HepG2 (cell line): ENCODE measurements around the gene TNFSF13. TPM values are rescaled to one million over a fixed set of nuclear protein-coding genes. Genes with fewer than 3 reads are reported as not detected.
A peak's percentile ranks its signal among the peaks of the same experiment; 100 is the strongest.

Experiments used
- MXI1 ChIP-seq: IDR thresholded peaks from 3 replicates; pipeline ENCODE4 v1.6.1; 2012; ENCODE audit warnings: low read depth, low read length, inconsistent platforms, borderline replicate concordance
- PHF20 ChIP-seq: sonication (generic); formaldehyde crosslinking; IDR thresholded peaks from 2 replicates; pipeline ENCODE4 v1.5.0; 2020; ENCODE audit warnings: mild to moderate bottlenecking, missing genetic modification reagents
- SALL1 ChIP-seq: sonication (generic); formaldehyde crosslinking; IDR thresholded peaks from 2 replicates; pipeline ENCODE4 v1.8.0; 2022; ENCODE audit warnings: mild to moderate bottlenecking, missing genetic modification reagents
- SRF ChIP-seq: IDR thresholded peaks from 2 replicates; pipeline ENCODE4 v1.6.1; 2011; ENCODE audit warnings: mild to moderate bottlenecking, low read depth, low read length, moderate library complexity
- TAF1 ChIP-seq: sonication (generic); formaldehyde crosslinking; IDR thresholded peaks from 2 replicates; pipeline ENCODE4 v1.4.0; 2020; ENCODE audit warnings: missing genetic modification reagents
- ZKSCAN8 ChIP-seq: IDR thresholded peaks from 2 replicates; pipeline ENCODE4 v1.6.1; 2016; ENCODE audit warnings: borderline replicate concordance, missing genetic modification reagents, missing compliant biosample characterization
- ZNF274 ChIP-seq: sonication (generic); formaldehyde crosslinking; IDR thresholded peaks from 2 replicates; pipeline ENCODE4 v1.5.1; 2020; ENCODE audit warnings: mild to moderate bottlenecking, missing genetic modification reagents
- ZNF891 ChIP-seq: sonication (generic); formaldehyde crosslinking; IDR thresholded peaks from 2 replicates; pipeline ENCODE4 v1.5.0; 2020; ENCODE audit warnings: mild to moderate bottlenecking, missing genetic modification reagents
- polyA plus RNA-seq, 8 experiments: library from polyadenylated mRNA; depleted of rRNA in 3 of 8; stranded (reverse) in 7 of 8; unstranded in 1 of 8; fragments of >200 nt; fragmentation: Illumina TruSeq in 4 of 8; extraction: Trizol in 4 of 8; gene quantifications; 2 replicates each; pipeline versions ENCODE4 v1.2.1 to v1.2.3, GENCODE V29; 2011 to 2016; ENCODE audit warnings: low read depth in 4 of 8, missing spikeins in 1 of 8, mixed read lengths in 1 of 8; ENCODE audit not compliant: insufficient read depth in 1 of 8
- total RNA-seq, 5 experiments: library from RNA; depleted of rRNA; stranded (reverse); fragments of >200 nt; fragmentation: Illumina TruSeq; extraction: Trizol; gene quantifications; 2 replicates each; pipeline ENCODE4 v1.2.3, GENCODE V29; 2016; ENCODE audit warnings: low read depth in 1 of 5
- TF ChIP-seq, protein P1 (sequence below): sonication (generic); formaldehyde crosslinking; IDR thresholded peaks from 2 replicates; pipeline ENCODE4 v1.5.0; 2020; ENCODE audit warnings: mild to moderate bottlenecking, missing genetic modification reagents, borderline replicate concordance
- TF ChIP-seq, protein P2 (sequence below): IDR thresholded peaks from 2 replicates; pipeline ENCODE4 v1.4.0; 2020; ENCODE audit warnings: mild to moderate bottlenecking, missing genetic modification reagents
- TF ChIP-seq, protein P3 (sequence below): sonication (generic); formaldehyde crosslinking; conservative IDR thresholded peaks from 2 replicates; pipeline ENCODE4 v1.4.0; 2020; ENCODE audit warnings: missing genetic modification reagents
- TF ChIP-seq, protein P4 (sequence below): sonication (generic); formaldehyde crosslinking; IDR thresholded peaks from 2 replicates; pipeline ENCODE4 v1.9.0; 2021; ENCODE audit warnings: mild to moderate bottlenecking, missing genetic modification reagents

The TNFSF13 gene
- total and polyA plus RNA-seq, 2 of the 13 experiments (the other 11 are each of a cell fraction or from before 2014, with no cell fraction given): 2.5 to 3.3 TPM

DNA sequence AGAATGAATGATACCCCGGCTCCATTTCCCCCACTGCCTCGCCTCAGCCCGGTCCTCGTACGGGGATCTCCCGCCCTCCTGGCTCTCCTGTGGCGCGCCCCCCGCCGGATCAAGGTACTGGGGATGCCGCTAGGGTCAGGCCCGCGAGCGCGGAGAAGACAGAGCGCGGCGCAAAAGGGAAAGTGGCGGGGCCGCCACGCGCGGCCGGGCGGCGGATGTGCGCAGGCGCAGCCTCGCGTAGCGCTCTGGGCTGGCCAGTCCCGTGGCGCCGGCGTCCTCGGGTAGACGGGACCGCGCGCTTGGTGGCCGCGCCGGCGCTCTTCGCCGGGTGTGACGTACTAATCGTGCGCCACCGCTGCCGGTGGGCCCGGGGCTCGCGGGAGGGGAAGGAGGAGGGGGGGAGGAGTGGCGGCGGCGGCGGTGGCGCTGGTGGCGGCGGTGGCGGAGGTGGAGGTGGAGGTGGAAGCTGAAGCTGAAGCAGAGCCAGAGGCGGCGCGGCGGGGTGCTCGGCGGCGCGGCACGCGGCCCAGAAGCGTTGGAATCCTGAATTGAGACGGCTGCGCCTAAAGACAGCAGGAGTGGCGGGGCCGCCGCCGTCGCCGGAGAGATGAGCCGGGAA lies 3.1 kb downstream of the TNFSF13 start, which contains the start of gene SENP3 (continued):
- TF ChIP-seq, protein P1, sequence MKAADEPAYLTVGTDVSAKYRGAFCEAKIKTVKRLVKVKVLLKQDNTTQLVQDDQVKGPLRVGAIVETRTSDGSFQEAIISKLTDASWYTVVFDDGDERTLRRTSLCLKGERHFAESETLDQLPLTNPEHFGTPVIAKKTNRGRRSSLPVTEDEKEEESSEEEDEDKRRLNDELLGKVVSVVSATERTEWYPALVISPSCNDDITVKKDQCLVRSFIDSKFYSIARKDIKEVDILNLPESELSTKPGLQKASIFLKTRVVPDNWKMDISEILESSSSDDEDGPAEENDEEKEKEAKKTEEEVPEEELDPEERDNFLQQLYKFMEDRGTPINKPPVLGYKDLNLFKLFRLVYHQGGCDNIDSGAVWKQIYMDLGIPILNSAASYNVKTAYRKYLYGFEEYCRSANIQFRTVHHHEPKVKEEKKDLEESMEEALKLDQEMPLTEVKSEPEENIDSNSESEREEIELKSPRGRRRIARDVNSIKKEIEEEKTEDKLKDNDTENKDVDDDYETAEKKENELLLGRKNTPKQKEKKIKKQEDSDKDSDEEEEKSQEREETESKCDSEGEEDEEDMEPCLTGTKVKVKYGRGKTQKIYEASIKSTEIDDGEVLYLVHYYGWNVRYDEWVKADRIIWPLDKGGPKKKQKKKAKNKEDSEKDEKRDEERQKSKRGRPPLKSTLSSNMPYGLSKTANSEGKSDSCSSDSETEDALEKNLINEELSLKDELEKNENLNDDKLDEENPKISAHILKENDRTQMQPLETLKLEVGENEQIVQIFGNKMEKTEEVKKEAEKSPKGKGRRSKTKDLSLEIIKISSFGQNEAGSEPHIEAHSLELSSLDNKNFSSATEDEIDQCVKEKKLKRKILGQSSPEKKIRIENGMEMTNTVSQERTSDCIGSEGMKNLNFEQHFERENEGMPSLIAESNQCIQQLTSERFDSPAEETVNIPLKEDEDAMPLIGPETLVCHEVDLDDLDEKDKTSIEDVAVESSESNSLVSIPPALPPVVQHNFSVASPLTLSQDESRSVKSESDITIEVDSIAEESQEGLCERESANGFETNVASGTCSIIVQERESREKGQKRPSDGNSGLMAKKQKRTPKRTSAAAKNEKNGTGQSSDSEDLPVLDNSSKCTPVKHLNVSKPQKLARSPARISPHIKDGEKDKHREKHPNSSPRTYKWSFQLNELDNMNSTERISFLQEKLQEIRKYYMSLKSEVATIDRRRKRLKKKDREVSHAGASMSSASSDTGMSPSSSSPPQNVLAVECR (CRISPR knock-in tag): peak; percentile 75; the same call in 1 of the 2 replicates
- TF ChIP-seq ZKSCAN8 (CRISPR knock-in tag) (no peak), MXI1 (peak; percentile 76; the same call in 2 of the 3 replicates), ZNF274 (CRISPR knock-in tag) (0 out of 2 replicates have a peak, but pooled peaks have one; percentile 55), SALL1 (0 out of 2 replicates have a peak, but pooled peaks have one; percentile 33), SRF (no peak), ZNF891 (CRISPR knock-in tag) (peak; percentile 24; the same call in 1 of the 2 replicates), TAF1 (CRISPR knock-in tag) (peak; percentile 58; the same call in 1 of the 2 replicates), PHF20 (CRISPR knock-in tag) (peak; percentile 90)
- TF ChIP-seq, protein P2, sequence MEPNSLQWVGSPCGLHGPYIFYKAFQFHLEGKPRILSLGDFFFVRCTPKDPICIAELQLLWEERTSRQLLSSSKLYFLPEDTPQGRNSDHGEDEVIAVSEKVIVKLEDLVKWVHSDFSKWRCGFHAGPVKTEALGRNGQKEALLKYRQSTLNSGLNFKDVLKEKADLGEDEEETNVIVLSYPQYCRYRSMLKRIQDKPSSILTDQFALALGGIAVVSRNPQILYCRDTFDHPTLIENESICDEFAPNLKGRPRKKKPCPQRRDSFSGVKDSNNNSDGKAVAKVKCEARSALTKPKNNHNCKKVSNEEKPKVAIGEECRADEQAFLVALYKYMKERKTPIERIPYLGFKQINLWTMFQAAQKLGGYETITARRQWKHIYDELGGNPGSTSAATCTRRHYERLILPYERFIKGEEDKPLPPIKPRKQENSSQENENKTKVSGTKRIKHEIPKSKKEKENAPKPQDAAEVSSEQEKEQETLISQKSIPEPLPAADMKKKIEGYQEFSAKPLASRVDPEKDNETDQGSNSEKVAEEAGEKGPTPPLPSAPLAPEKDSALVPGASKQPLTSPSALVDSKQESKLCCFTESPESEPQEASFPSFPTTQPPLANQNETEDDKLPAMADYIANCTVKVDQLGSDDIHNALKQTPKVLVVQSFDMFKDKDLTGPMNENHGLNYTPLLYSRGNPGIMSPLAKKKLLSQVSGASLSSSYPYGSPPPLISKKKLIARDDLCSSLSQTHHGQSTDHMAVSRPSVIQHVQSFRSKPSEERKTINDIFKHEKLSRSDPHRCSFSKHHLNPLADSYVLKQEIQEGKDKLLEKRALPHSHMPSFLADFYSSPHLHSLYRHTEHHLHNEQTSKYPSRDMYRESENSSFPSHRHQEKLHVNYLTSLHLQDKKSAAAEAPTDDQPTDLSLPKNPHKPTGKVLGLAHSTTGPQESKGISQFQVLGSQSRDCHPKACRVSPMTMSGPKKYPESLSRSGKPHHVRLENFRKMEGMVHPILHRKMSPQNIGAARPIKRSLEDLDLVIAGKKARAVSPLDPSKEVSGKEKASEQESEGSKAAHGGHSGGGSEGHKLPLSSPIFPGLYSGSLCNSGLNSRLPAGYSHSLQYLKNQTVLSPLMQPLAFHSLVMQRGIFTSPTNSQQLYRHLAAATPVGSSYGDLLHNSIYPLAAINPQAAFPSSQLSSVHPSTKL (CRISPR knock-in tag): no peak
- TF ChIP-seq, protein P3, sequence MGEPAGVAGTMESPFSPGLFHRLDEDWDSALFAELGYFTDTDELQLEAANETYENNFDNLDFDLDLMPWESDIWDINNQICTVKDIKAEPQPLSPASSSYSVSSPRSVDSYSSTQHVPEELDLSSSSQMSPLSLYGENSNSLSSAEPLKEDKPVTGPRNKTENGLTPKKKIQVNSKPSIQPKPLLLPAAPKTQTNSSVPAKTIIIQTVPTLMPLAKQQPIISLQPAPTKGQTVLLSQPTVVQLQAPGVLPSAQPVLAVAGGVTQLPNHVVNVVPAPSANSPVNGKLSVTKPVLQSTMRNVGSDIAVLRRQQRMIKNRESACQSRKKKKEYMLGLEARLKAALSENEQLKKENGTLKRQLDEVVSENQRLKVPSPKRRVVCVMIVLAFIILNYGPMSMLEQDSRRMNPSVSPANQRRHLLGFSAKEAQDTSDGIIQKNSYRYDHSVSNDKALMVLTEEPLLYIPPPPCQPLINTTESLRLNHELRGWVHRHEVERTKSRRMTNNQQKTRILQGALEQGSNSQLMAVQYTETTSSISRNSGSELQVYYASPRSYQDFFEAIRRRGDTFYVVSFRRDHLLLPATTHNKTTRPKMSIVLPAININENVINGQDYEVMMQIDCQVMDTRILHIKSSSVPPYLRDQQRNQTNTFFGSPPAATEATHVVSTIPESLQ: no peak
- TF ChIP-seq, protein P4, sequence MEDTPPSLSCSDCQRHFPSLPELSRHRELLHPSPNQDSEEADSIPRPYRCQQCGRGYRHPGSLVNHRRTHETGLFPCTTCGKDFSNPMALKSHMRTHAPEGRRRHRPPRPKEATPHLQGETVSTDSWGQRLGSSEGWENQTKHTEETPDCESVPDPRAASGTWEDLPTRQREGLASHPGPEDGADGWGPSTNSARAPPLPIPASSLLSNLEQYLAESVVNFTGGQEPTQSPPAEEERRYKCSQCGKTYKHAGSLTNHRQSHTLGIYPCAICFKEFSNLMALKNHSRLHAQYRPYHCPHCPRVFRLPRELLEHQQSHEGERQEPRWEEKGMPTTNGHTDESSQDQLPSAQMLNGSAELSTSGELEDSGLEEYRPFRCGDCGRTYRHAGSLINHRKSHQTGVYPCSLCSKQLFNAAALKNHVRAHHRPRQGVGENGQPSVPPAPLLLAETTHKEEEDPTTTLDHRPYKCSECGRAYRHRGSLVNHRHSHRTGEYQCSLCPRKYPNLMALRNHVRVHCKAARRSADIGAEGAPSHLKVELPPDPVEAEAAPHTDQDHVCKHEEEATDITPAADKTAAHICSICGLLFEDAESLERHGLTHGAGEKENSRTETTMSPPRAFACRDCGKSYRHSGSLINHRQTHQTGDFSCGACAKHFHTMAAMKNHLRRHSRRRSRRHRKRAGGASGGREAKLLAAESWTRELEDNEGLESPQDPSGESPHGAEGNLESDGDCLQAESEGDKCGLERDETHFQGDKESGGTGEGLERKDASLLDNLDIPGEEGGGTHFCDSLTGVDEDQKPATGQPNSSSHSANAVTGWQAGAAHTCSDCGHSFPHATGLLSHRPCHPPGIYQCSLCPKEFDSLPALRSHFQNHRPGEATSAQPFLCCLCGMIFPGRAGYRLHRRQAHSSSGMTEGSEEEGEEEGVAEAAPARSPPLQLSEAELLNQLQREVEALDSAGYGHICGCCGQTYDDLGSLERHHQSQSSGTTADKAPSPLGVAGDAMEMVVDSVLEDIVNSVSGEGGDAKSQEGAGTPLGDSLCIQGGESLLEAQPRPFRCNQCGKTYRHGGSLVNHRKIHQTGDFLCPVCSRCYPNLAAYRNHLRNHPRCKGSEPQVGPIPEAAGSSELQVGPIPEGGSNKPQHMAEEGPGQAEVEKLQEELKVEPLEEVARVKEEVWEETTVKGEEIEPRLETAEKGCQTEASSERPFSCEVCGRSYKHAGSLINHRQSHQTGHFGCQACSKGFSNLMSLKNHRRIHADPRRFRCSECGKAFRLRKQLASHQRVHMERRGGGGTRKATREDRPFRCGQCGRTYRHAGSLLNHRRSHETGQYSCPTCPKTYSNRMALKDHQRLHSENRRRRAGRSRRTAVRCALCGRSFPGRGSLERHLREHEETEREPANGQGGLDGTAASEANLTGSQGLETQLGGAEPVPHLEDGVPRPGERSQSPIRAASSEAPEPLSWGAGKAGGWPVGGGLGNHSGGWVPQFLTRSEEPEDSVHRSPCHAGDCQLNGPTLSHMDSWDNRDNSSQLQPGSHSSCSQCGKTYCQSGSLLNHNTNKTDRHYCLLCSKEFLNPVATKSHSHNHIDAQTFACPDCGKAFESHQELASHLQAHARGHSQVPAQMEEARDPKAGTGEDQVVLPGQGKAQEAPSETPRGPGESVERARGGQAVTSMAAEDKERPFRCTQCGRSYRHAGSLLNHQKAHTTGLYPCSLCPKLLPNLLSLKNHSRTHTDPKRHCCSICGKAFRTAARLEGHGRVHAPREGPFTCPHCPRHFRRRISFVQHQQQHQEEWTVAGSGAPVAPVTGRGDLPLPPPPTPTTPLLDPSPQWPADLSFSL (CRISPR knock-in tag): no peak
